ENCODE results near the gene RHO.

Gene RHO

DNA sequence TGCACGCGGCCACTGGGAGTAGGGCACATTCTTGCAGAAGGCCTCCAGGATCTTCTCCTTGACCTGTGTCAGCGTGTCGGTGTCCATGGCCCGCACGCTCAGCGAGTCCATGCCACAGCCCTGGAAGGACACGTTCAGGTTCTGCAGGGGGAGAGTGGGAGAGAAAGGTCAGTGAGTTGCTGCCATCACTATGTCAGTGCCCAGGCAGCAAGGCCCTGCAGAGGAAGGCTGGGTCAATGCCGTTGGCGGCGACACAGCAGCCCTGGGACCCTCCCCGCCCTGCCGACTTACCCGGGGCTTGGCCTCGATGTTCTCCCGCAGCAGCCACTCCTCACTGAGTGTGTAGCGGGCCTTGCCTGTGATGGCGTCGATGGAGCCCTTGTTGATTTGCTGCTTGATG lies 34.4 kb downstream of the RHO start:
- DNase-seq = no peak

DNA sequence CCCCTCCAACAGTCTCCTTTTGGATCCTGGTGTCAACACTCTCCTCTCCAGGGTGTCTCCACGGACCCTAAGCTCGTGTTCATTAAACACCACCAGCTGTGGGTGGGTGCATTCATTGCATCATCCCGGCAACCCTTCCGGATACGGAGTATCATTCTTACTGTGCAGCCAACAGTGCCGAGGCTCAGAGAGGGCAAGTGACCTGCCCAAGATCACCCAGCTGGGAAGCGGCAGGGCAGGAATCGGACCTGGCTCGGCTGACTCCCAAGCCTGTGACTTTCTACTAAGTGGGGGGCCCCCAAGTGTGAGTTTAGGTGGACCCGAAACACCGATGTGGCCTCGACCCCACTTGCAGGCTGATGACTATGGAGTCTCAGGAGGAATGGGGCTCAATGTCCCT lies 34.9 kb downstream of the RHO start:
- no peak for DNase-seq

- no peak for DNase-seq
Measured at GRCh38 chr3:129563850-129564535, 35.6 kb downstream of the RHO start.

- DNase-seq = no peak
Measured at GRCh38 chr3:129564981-129565644, 36.7 kb downstream of the RHO start.

DNA sequence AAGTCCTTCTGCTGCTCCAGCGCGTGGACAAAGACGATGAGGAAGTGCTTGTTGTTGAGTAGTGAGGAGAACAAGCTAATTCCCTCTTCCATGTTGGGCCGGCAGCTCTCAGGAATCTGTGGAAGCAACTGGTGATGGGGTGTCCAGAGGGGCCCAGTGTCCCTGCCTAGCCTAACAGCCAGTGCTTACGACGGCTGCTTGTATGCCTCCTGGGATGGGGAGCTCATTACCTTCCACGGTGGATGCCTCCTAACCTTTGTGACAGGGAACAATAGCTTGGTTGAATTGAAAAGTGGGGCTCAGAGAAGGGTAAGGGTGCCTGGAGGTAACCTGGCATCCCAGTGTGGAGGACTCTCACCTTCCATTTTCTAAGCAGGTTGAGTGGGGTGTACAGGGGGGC lies 37.5 kb downstream of the RHO start:
- no peak for DNase-seq

- DNase-seq = no peak
Measured at GRCh38 chr3:129567176-129567705, 38.8 kb downstream of the RHO start.

- no peak for DNase-seq
Measured at GRCh38 chr3:129567939-129568338, 39.5 kb downstream of the RHO start.

- no peak for DNase-seq
Measured at GRCh38 chr3:129569856-129570255, 41.4 kb downstream of the RHO start.

DNA sequence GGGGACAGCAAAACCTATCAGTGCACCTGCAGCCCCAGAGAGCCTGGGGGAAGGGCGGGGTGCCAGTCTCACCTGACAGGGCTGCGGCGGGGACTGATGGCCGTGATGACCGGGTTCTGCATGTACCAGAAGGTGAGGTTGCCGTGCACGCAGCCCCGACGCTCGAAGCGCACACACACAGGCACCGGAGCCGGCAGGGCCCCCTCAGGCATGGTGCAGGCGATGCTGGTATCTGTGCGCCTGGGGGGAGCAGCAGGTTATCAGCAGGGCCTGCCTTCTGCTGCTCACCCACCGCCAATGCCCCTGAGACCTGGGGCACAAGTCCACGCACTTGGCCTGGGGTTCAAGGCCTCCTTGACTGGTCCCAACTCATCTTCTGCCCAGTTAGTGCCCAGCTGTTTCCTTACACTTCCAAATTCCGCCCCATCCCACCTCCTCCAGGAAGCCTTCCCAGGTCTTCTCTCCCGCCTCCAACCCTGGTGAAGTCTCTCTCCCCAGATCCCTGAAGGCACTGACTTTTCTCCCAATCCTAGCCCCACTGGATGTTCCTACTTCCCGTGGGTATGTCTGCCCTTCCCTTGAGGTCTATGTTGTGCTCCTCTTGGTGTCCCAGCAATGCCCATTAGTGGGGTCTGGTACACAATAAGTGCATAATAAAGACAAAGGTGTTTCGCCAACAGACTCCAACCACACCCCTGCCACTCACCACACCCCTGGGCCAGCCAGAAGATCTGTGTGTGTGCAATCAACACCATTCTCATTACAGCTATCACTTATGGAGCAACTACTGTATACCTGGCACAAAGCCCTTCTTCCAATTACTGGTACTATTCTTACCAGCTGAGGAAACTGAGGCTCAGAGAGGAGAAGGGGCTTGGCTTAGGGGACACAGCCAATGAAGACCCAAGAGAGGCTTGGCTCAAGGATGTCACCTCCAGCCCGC lies 43.4 kb downstream of the RHO start:
- no peak for DNase-seq

DNA sequence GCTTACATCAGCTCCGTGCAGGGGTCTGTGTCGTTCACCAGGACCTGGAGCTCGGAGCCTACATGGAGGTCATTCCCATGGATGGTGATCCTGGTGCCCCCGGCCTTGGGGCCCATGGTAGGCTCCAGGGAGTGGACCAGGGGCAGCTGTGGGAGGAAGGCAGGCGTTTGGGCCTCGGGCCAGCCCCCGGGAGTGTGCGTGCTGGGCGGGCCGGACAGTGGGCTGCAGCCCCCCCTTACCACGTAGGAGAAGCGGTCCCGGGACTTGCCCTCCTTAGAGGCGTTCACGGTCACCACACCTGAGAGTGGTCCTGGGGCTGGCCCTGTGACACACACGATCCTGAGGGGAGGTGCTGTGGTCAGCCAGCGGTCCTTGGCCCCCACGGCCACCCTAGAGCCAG lies 44.2 kb downstream of the RHO start:
- no peak for DNase-seq

DNA sequence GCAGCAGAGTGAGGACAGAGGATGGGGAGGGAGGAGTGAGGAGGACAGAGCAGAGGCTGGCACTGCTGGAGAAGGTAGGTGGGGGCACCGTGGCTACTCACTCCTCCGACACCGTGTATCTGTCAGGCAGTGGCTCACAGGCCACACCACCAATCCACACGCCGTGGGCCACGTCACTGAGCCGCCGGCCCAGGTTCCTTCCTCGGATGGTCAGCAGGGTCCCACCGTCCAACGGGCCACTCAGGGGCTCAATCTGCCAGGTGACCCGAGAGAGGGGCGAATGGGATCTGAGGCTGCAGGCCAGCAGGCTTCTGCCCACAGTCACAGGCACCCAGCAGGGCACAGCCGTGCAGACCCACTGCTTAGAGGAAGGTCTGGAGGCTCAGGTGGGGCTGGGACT lies 45.1 kb downstream of the RHO start:
- DNase-seq = no peak

- DNase-seq = no peak
Measured at GRCh38 chr3:129574206-129574605, 45.8 kb downstream of the RHO start.

DNA sequence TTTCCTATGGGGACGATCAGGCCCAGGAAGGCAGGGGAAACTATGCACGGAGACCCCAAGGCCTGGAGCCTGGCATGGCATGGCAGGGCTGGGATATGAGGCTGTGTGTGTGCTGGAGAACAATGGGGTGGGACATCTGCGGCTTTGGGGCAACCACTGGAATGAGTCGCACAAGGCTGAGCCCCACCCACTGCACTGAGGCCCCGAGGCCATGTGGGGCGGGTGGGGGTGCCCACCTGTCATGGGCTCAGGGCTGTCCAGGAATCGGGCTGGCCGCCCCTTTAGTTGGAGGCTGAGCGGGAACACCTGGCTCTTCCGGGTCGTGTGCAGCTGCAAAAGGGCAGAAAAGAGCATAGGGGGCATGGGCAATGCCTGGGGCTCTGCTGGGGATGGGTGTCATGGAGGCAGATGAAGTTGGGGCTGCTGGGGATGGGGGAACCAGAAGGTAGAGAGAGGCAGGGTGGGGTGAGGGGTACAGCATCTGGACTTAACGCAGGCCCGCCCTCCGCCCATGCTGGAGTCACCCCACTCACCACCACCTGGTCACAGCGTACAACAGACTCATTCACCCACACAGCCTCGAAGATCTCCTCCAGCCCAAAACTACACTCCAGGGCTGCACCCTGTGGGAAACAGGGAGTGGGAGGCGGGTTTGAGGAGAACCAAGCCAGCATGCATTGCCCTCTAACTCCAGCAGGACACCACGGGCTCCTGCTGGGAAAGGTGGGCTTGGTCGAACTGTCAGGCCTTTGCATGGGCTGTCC lies 47.0 kb downstream of the RHO start:
- DNase-seq = no peak

- DNase-seq = no peak
Measured at GRCh38 chr3:129575997-129576384, 47.6 kb downstream of the RHO start.

DNA sequence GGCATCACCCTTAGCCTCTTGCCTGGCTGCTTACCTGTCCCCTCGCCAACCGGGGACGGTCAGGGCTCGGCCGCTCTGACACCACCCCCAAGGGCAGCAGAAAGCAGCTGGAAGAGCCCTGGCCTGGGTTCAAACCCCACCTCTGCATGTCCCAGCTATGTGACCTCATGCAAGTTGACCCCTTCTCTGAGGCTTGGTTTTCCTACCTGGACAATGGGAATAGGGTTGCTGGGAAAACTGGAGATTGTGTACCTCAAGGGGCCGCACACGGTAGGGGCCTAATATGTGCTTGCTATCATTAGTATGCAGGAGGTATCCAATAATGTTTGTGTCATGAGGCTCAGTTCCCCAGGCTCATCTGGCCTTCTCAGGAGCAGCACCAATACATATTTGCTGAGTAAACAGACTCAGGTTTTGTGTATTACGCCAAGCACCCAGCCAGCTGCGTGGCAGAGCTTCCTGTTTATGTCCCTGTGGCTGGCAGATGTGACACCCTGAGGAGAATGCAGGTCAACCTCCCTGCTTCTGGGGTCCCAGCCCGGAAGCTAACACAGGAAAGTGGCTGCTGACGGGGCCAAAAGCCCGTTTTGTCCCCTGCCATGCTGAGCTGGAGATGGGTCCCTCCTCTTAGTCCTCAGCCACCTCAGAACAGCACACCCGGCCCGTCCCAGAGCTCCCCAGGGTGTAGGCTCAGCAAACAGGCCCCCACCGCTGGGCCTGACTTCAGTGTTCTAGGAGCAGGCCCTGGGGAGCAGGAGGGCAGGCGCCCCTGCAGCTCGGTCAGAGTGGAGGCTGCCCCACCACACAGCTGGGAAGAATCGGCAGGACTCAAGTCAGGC lies 48.3 kb downstream of the RHO start:
- peak; percentile 27 for DNase-seq

- DNase-seq = no peak
Measured at GRCh38 chr3:129577366-129577765, 48.9 kb downstream of the RHO start.

DNA sequence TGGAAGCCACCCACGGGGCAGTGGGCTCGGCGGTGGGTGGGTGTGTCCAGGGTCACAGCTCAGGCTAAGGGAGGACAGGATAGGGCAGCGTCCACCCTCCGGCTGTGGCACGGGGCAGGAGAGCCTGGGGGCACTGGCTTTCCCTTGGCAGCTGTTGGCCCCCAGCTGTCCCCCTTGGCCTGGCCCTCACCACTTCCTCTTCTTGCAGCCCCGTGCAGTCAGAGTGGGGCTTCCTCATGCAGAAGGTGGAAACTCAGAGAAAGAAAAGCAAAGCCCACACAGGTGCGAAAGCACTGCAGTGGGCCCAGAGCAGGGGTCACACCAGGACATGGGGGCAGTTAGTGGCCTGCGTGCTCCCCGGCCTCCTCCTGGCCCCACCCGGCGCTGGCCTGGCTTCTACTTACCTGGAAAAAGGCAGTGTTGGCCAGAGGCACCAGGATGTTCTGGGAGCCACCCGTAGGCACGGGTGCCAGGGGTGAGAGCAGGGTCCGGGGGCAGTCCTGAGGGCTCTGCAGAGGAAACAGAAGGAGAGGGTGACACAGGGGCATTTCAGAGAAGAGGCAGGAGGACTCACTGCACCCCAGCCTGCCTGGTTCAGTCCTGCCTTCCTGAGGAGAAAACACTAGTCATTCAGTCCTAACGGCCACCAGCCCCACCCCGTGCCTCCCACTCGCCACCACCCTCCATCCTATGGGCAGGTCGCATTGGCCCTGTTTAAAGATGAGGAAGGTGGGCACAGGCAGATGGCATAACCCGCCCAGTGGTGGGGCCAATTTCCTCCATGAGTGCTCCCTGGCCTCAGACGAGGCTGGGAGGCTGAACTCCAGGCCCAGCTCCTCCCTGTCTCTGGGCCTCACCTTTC lies 49.7 kb downstream of the RHO start:
- DNase-seq = no peak

GRCh38 chr3:129579991-129580390 lies 51.6 kb downstream of the RHO start:
- DNase-seq = no peak

DNA sequence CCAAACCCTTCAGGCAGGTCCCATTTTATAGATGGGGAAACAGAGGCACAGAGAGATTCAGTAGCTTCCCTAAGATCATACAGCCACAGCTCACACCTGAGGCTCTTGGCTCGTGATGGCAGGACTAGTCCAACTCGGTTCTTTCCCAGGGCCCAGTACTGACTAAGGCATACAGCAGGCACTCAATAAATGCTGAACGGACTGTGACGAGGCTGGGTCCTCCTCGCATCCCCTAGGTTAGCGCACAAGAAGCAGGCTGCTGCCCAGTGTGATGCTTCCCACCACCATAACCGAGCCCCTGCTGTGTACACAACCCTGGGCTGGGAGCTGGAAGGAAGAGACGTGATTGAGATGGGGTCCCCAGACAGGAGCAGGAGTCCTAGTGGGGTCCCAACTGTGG lies 53.2 kb downstream of the RHO start:
- DNase-seq = no peak

DNA sequence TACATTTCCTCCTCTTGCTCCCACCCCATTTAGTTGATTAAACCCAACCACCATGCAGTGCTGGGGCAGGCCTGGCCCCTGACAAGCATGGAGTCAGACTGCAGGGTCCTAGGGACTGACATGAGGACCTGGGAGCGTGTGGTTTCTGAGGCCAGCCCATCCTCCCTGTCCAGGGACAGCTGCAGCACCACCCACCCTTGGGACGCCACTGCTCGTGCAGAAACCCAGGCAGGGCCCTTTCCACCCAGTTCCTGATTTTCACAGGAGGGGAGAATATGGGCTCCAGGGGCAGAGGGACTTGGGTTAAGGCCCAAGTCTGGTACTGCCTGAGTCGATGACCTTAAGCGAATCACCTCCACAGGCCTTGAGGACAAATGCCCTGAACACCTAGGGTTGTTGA lies 54.4 kb downstream of the RHO start:
- no peak for DNase-seq

GRCh38 chr3:129583289-129583688 lies 54.9 kb downstream of the RHO start:
- no peak for DNase-seq
